H1 (cell line): Measurements from ENCODE around the gene HERC3. TPM values are rescaled to one million over a fixed set of nuclear protein-coding genes. Genes with fewer than 3 reads are reported as not detected.

Source experiments
- CHD7 ChIP-seq: fragments of 300-600 bp; sonication (generic); IDR thresholded peaks from 2 replicates; pipeline ENCODE4 v1.7.1; 2012; ENCODE audit warnings: low read length, moderate library complexity, mild to moderate bottlenecking, inconsistent platforms; ENCODE audit not compliant: insufficient replicate concordance
- polyA plus RNA-seq, 7 experiments: library from polyadenylated mRNA; depleted of rRNA in 3 of 7; stranded (reverse) in 5 of 7; unstranded in 2 of 7; fragments of >200 nt in 5 of 7; fragments of 200-250 nt in 2 of 7; gene quantifications; 1 replicate in 5 of 7; 2 replicates in 1 of 7; 4 replicates in 1 of 7; pipeline versions ENCODE4 v1.2.1 to v1.2.3, GENCODE V29; 2011 to 2013; ENCODE audit warnings: missing spikeins in 2 of 7, mixed read lengths in 2 of 7
- total RNA-seq: library from RNA; stranded (reverse); fragmentation: NEBNext Ultra II Directional; extraction: Animal tissue kit (Norgen Biotek cat#: 25700); gene quantifications from 2 replicates; pipeline ENCODE4 v1.2.1, GENCODE V29; 2021

HERC3 gene
- total and polyA plus RNA-seq, 2 of the 8 experiments (the other 6 are each of a cell fraction or from before 2014, with no cell fraction given): 1.4 to 5.7 TPM

- peak; percentile 26 for TF ChIP-seq CHD7
Observed at GRCh38 chr4:88737307-88737941, 145.1 kb downstream of the HERC3 start (continued).
